ENCODE data around the gene SRRM5. TPM values are rescaled to one million over a fixed set of nuclear protein-coding genes. Genes with fewer than 3 reads are reported as not detected.

The SRRM5 gene
- total RNA-seq, 1 donor from 2014 or later: 0.38 TPM

- DNase-seq (ENCODE audit: low spot score): no peak
- intact Hi-C loops (cut with DNase I): no loop called here
Measured at GRCh38 chr19:43656436-43656835, 44.5 kb downstream of the SRRM5 start.

GRCh38 chr19:43658001-43658400, 46.1 kb downstream of the SRRM5 start:
- no peak for DNase-seq (ENCODE audit: low spot score)
- intact Hi-C loops (cut with DNase I): no loop called here

- DNase-seq (ENCODE audit: low spot score): no peak
- intact Hi-C loops (cut with DNase I): no loop called here
Measured at GRCh38 chr19:43658494-43658893, 46.6 kb downstream of the SRRM5 start.

- intact Hi-C loops (cut with DNase I): no loop called here
- no peak for DNase-seq (ENCODE audit: low spot score)
Measured at GRCh38 chr19:43660301-43660970, 48.5 kb downstream of the SRRM5 start.

GRCh38 chr19:43660971-43661360, 49.1 kb downstream of the SRRM5 start:
- intact Hi-C loops (cut with DNase I): no loop called here

GRCh38 chr19:43662487-43662886, 50.6 kb downstream of the SRRM5 start:
- no peak for DNase-seq (ENCODE audit: low spot score)
- intact Hi-C loops (cut with DNase I): no loop called here

More at GRCh38 chr19:43660971-43661360, 49.1 kb downstream of the SRRM5 start:
- DNase-seq (ENCODE audit: low spot score): no peak

- no peak for DNase-seq (ENCODE audit: low spot score)
- intact Hi-C loops (cut with DNase I): no loop called here
Measured at GRCh38 chr19:43664018-43664417, 52.1 kb downstream of the SRRM5 start.

Other genes starting within 250 kb of the SRRM5 start
- not detected for gene TEX101, start 197.2 kb upstream of the SRRM5 start, total RNA-seq
- gene LYPD3, start 146.5 kb upstream of the SRRM5 start, total RNA-seq: not detected
- 7.3 TPM for gene PHLDB3, start 107.3 kb upstream of the SRRM5 start, total RNA-seq
- 12.2 TPM for gene ETHE1, start 84.9 kb upstream of the SRRM5 start, total RNA-seq
- 1.7 TPM for gene ZNF575, start 78.9 kb upstream of the SRRM5 start, total RNA-seq
- 17.9 TPM for gene XRCC1, start 36.6 kb upstream of the SRRM5 start, total RNA-seq
- gene PINLYP, start 36.3 kb upstream of the SRRM5 start, total RNA-seq: 1.7 TPM
- 30.2 TPM for gene IRGQ, start 16.0 kb upstream of the SRRM5 start, total RNA-seq
- gene ZNF576, start 15.5 kb upstream of the SRRM5 start, total RNA-seq: 11.5 TPM
- gene ZNF428, start 7.5 kb downstream of the SRRM5 start, total RNA-seq: 35.6 TPM
- gene CADM4, start 27.8 kb downstream of the SRRM5 start, total RNA-seq: 5.7 TPM
- 6.2 TPM for gene PLAUR, start 58.1 kb downstream of the SRRM5 start, total RNA-seq
- gene IRGC, start 104.0 kb downstream of the SRRM5 start, total RNA-seq: not detected
- 17.2 TPM for gene SMG9, start 142.9 kb downstream of the SRRM5 start, total RNA-seq
- 0.43 TPM for gene KCNN4, start 168.9 kb downstream of the SRRM5 start, total RNA-seq
- 1.3 TPM for gene LYPD5, start 190.4 kb downstream of the SRRM5 start, total RNA-seq
- 15.2 TPM for gene ZNF283, start 215.2 kb downstream of the SRRM5 start, total RNA-seq